ENCODE measurements around the gene DCBLD2.

GRCh38 chr3:98817547-98818041, 83.9 kb downstream of the DCBLD2 start:
- TF ChIP-seq, protein P1, sequence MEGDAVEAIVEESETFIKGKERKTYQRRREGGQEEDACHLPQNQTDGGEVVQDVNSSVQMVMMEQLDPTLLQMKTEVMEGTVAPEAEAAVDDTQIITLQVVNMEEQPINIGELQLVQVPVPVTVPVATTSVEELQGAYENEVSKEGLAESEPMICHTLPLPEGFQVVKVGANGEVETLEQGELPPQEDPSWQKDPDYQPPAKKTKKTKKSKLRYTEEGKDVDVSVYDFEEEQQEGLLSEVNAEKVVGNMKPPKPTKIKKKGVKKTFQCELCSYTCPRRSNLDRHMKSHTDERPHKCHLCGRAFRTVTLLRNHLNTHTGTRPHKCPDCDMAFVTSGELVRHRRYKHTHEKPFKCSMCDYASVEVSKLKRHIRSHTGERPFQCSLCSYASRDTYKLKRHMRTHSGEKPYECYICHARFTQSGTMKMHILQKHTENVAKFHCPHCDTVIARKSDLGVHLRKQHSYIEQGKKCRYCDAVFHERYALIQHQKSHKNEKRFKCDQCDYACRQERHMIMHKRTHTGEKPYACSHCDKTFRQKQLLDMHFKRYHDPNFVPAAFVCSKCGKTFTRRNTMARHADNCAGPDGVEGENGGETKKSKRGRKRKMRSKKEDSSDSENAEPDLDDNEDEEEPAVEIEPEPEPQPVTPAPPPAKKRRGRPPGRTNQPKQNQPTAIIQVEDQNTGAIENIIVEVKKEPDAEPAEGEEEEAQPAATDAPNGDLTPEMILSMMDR (IDR thresholded peaks at IDR 0.05; ENCODE audit: insufficient read depth, low read length): peak; percentile 37
- no peak for TF ChIP-seq POLR2AphosphoS5 (IDR thresholded peaks at IDR 0.05; ENCODE audit: low read depth)
- TF ChIP-seq, protein P2, sequence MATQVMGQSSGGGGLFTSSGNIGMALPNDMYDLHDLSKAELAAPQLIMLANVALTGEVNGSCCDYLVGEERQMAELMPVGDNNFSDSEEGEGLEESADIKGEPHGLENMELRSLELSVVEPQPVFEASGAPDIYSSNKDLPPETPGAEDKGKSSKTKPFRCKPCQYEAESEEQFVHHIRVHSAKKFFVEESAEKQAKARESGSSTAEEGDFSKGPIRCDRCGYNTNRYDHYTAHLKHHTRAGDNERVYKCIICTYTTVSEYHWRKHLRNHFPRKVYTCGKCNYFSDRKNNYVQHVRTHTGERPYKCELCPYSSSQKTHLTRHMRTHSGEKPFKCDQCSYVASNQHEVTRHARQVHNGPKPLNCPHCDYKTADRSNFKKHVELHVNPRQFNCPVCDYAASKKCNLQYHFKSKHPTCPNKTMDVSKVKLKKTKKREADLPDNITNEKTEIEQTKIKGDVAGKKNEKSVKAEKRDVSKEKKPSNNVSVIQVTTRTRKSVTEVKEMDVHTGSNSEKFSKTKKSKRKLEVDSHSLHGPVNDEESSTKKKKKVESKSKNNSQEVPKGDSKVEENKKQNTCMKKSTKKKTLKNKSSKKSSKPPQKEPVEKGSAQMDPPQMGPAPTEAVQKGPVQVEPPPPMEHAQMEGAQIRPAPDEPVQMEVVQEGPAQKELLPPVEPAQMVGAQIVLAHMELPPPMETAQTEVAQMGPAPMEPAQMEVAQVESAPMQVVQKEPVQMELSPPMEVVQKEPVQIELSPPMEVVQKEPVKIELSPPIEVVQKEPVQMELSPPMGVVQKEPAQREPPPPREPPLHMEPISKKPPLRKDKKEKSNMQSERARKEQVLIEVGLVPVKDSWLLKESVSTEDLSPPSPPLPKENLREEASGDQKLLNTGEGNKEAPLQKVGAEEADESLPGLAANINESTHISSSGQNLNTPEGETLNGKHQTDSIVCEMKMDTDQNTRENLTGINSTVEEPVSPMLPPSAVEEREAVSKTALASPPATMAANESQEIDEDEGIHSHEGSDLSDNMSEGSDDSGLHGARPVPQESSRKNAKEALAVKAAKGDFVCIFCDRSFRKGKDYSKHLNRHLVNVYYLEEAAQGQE (IDR thresholded peaks at IDR 0.05; ENCODE audit: insufficient replicate concordance, low read depth): no peak
- no peak for TF ChIP-seq GABPA (IDR thresholded peaks at IDR 0.05; ENCODE audit: low read depth)
